Activated CD8-positive, alpha-beta memory T cell treated with anti-CD3 and anti-CD28 coated beads, Interleukin-2, amount 50 U/mL, for 1 hour (primary cell): ENCODE measurements around the gene SEMA5B.

ENCODE experiments used
- DNase-seq: peaks from one replicate; pipeline ENCODE4 v3.0.0-alpha.2; 2020; ENCODE audit errors: extremely low read depth

Gene SEMA5B

DNA sequence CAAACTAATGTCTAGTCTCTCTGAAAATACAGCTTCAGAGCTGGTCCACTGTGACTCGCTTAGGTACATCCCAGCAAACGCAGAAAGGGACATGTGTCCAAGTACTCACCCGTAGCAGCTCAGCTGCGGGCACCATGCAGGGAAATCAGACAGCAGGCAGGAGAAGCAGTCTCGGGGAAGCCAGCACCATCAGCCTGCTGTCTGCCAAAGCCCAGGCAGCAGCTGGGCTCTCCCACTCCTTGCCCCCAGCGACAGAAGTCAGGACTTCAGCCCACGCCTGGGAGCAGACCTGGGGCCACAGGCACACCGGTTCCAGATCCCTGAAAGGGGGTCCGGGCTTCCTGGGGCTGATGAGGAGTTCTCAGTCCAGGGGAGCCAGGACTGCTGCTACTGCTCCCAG is 34.9 kb downstream of the SEMA5B start:
- no peak for DNase-seq

DNA sequence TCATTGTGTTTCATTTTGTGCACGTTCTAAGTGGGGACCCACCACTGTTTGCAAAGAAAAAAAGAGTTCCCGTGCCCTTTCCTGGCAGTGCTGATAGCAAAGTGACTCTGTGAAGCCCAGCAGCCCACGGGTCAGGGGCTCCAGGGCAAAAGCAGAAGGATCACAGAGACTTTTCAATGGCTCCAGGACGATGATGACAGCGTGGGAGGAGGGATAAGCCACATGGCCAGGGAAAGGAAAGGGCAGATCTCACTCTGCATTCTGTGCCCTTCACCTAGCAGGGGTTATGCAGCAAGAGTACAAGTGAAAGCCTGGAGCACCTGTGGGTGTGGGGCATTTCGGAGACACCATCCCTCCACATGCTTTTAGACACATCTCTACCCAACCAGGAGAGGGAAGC is 35.4 kb downstream of the SEMA5B start:
- DNase-seq = no peak

DNA sequence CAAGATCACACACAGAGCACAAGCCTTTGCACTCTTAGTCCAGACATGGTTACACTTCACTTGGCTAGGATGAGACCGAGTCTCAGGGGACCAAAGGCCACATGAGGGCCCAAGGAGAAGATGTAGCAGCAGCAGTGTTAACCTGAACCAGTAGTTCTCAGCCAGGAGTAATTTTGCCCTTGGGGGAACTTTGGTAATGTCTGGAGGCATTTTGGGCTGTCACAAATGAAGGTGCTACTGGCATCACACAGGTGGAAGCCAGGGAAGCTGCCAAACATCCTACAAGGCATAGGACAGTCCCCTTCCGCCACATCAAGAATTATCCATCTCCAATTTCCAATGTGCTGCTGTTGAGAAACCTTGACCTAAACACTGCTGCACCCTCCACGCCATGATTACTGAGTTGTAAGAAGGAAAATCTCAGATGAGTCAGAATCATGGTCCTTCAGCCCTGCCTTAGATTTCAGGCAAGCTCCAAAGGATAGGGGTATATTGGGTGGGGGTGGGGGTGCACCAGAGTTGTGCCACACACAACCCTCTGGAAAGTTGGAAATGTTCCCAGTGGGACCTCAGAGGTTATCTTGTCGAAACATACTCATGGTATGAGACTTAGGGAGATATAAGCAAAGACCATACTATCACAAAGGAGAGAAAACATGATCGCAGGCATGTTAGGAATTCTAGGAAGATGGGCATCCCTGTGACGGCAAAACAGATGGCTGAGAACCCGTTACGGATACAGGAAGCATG is 36.2 kb downstream of the SEMA5B start:
- no peak for DNase-seq

DNA sequence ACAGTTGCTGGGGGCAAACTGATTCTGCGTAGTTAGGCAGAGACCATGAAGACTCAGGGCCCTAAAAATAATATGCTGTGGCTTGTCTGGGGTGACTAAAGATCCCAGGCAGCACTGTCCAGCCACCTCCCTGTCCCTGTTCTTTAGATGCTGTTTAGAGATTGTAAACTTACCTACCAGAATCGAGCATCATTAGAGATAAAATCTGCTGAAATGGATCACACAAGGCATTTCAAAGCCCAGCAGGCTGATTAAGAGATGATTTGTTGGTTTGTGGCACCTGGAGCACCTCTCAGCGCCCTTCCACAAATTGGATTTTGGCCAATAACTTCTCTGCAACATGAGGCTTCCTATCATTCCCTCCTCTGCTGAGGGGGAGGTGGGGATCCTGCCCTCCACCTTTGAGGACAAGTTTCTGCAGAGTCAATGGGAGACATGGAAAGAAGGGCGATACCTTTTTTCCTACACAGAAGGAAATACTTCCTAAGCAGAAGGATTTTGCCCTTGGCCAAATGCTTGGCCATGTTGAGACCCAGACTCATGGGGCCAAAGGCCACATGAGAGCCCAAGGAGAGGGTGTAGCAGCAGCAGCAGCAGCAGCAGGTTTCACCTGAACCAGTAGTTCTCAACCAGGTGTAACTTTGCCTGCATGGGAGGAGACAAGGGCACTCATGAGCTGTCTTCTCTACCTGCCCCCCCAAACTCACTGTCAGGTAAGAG is 37.5 kb downstream of the SEMA5B start:
- no peak for DNase-seq

DNA sequence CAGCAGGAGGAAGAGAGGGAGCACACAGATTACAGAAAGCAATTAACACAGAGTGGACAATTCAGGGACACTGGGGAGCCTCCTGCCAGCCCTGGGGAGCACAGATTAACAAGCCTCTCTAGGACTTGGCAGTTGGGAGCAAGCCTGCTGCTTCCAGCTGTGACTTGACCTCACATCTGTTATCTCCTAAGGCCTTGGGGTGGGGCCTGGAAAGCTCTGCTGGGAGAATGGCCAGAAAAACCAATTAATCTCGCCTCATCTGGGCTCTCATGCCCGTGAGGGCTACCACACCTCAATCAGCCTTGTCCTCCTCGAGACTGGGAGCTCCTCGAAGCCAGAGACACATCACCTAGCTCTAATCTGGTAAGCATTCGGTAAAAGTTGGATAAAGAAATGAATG is 39.1 kb downstream of the SEMA5B start:
- no peak for DNase-seq

DNA sequence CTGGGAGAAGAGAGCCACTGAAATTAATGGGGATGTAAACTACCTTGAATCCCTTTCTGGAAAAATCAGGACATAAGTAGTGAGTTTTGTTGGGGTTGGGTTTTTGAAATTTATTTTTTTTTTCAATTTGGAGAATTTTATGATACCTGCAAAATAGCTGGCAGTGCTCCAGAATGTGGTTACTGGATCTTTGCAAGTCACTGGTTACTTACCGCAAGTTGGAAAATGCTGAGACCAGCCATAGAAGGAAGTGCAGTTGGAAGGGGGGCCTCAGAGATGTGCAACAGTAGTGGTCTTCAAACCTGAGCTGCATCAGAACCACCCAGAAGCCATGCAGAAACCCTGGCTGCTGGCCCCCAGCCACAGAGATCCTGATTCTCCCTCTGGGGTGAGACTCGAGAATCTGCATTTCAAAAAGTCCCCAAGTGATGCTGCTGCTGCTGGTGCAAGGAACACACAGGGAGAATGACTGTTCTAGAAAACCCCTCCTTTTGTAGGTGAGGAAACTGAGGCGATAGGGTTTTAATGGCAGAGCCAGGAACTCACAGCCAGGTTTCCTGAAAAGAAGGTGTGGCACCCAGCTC is 39.7 kb downstream of the SEMA5B start:
- no peak for DNase-seq

DNA sequence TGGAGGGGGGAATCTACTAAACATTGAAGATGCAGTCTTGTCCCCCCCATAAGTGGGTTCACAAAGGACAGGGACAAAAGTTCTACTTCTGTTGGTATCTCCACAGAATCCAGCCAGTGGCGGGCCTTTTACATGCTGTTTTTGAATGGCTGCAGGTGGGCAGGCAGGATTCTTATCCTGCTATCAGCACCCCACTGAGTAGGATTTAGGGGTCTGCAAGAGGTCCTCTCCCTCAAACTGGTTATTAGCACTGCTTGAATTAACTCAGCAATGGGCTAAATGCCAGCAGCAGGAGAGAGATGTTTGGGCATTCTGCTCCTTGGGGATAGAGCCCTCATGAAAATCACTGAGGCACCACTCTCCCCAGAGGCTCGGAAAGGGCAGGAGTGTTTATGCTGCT is 40.3 kb downstream of the SEMA5B start:
- no peak for DNase-seq

DNA sequence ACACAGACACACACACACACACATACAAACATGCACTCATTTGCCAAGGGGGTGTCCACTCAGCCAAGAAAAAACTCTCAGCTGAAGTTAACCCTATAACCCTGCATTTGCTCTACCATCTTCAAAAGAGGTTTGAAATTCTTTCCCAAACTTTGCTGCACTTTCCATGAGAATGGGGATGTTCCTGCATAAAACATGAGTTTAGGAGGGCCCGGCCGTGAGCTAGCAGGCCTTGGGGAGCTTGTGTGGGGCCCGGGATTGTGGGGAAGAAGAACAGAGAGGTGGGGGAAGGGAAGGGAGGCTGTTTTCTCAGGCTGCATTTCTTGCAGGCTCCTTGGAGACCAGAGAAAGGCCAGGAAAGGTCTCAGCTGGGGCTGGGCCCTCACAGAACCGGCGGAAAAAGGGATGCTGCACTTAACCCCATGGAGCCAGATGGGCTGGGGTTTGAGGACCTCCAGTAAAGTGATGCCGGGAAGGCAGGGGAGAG is 40.8 kb downstream of the SEMA5B start:
- no peak for DNase-seq

DNA sequence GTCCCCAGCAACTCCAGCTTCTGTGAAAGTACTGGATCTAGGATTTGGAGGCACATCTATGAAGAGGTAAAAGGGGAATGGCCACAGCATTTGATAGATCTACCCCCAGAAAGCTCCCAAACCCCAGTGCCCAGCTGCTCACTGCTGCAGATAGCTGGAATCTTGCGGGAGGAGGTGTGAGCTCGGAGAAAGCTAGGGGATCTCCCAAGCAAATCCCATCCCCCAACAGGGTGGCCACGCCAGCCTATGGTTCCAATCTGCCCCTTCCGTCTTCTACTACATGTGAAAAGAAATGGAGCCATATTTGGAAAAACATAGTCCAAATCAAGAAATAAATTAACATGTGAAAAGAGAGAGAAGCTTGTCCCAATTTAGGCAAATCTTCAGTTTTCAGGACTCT is 42.0 kb downstream of the SEMA5B start:
- no peak for DNase-seq

DNA sequence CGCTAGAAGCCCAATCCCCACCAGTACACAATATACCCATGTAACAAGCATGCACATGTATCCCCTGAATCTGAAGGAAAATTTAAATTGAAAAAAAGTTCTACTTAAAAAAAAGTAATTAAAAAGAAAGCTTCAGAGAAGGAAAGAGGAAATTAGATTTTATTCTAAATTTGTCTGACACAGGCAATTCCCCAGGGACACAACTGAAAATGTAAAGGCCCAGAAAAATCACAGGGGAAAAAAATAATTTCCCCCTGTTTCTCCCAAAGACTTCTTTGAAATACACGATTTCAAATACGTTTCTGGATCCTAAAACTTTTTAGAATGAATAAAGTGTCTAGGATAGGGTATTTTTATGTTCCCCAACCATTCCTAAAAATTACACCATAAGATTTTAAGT is 42.9 kb downstream of the SEMA5B start:
- no peak for DNase-seq

DNA sequence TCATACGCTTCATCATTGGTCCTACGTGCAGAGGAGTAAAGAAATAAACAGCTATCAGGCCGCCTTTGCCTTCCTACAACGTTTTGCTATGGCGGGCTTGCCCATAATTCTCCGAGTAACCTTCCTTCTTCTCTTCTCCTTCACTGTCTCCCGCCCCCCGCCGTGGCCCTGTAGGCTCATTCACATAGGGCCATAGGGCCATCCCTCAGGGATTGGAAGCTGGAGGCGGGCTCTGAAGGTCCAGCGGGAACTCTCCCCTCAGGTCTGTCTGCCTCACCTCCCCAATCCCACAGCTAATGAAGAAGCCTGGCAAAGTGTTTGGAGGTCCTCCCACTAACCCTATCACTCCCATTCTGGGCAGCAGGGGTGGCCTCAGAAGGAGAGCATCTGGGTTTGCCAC is 43.6 kb downstream of the SEMA5B start:
- DNase-seq = no peak

DNA sequence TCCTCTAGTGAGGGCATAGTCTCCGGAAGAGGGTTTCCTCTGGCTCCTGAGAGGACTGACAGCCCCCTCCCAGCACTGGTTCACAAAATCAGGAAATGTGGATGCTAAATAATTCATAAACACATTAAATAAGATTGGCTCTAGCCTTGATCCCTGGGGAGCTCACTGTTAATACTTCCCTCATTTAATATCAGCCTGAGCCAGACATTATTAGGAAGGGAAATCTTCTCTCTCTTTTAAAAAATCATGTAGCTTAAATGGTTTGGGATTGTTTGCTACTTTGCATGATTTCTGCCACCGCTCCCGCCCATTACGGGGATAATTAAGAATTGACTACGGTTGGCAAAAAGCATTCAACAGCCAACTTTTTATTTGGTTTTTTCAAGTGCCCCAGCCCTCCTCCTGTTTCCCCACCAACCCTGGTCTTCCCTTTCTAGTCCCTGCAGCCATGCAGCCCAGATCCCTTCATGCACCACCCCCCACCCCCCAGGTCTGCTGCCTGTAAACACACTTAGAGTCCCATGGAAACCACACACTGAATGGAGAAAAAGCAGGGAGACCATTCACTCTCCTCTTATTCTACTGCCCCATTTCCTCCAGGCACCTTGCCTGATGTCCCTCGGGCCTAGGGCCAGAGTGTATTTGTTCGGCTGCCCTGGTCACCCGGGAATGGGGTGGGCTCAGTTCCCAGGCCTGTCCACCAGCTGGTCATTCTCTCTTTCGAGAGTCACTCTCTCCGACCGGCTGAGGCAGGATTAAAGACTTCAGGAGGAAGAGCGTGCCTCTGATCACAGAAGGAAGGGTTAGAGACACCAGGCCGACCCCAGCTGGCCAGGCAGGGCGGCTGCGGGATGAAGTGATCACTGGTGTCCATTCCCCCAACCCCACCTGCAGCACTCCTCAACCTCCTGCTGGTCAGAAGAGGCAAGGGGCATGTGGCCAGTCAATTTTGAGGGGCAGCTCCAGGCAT is 45.1 kb downstream of the SEMA5B start:
- no peak for DNase-seq

DNA sequence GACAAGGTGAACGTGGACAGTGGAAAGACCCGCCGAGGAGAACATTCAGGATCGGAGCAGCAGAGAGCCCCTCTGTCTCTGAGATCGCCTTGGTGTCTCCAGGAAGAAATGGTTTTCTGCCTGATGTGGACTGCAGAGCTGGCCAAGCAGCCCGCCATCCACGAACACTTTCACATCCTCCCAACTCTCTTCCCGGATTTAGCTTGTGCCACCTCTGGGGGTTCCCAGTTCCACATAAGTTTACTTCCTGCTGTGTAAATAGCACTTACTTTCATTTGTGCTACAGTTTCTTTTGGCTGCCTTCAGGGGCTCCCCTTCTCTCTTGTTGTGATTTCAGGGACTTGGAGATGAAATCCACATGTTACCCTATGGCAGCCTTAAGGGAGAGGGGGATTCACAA is 48.4 kb downstream of the SEMA5B start:
- no peak for DNase-seq

DNA sequence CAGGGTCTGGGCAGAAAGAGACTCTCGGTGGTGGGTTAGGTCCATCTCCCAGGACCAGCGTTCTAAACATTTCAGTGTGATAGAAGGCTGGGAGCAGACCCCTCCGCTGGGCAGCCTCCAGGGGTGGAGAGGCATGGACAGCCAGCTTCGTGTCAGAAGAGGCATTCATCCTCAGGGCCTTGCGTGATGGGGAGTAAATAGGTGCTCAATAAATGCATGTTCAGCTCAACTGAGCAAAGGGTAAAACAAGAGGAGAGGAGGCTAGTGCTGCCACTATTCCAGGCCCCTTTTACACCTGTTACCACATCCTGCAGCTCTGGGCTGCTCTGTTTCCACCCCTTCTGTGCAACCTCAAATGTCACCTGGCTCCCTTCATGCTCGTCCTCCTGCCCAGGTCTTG is 49.0 kb downstream of the SEMA5B start:
- DNase-seq = no peak

DNA sequence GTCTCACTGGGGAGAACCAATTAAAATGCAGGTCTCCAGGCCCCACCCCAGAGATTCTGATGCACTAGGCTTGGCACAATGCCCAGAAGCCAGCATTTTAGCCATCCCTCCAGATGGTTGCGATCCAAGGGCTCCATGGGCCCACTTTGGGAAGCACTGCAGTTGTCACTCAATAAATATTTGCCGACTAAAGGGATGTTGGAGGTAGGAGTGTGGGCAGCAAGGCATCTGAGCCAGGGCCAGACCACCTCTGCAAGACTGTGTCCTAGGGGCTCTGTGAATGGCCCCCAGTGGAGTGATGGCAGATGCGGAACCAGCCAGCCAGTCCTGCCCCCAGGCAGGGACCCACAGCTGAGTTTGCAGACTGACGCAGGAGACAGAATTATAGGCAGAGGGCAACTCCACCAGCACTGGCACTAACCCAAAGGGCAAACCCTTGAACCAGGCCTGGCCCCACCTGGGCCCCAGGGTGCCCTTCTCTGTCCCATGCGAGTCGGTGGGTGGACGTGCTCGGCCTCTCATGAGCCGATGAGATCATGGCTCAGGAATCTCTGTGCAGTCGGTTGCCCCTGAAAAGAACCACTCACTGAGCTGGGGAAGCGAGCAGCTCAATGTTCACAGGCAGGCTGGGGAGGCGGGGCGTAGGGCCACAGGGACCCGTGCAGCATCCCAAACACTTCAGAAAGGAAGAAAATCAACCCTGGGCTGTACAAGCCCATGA is 49.7 kb downstream of the SEMA5B start:
- no peak for DNase-seq

DNA sequence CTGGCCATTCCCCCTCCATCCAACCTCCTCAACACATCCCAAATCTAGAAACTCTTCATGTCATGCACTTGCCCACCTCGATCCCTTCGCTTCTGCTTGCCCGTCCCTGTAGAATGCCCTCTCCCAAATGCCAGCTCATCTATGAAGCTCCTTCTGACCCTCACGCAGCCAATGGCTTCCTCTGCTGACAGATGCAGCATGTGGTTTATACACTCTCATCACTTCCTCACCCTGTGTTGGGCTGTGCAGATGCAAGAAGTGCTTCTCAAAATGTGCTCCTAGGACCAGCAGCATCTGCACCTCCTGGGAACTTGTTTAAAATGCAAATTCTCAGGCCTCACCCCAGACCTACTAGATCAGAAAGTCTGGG is 51.7 kb downstream of the SEMA5B start:
- DNase-seq = no peak

DNA sequence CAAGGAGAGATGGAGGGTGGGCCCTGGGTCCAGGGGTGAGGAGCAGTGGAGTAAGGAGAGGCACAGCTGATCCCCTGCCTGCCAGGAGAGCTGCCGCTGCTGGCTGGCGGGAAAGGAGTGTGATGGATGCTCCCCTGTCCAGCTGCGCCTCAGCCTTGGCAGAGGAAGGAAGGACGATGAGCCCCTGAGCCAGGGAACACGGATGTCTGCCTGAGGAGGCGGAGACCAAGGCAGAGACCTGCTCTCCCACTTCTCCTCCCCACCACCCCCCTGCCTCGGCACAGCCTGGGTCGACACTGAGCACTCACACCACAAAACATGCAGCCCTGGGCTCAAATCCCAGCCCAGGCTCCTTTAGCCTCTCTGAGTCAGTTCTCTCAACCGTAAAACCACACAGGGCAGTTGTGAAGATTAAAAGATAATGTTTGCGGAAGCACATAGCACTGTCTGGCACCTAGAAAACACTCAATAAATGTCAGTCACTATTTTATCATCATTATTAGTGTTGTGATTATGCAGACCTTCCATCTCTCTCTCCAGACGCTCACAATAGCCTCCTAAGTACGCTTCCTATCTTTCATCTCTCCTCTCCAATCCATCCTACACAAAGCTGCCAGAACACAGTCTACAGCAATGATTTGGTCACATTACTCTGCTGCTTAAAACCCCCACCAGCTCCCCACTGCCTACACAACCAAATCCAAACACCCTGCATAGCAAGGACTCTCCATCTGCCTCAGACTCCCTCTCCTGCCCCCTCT is 52.2 kb downstream of the SEMA5B start:
- DNase-seq = no peak

DNA sequence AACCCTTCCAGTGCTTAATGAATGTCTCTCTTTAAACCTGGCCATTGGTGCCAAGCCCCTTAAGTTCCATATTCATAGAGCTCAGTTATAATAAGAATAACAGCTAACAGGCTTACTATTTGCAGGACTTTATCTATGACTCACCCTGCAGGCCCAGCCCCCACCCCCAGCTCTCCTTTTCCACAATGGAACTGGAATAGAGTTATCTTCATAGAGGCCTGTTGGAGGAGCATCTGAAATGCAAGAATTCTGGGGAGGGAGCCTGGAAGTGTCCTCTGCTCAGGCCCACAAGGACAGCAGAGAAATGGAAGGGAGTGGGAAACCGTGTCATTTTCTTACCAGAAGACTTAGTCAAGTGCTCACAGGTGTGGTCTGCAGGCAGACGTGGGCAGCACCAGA is 52.8 kb downstream of the SEMA5B start:
- no peak for DNase-seq

DNA sequence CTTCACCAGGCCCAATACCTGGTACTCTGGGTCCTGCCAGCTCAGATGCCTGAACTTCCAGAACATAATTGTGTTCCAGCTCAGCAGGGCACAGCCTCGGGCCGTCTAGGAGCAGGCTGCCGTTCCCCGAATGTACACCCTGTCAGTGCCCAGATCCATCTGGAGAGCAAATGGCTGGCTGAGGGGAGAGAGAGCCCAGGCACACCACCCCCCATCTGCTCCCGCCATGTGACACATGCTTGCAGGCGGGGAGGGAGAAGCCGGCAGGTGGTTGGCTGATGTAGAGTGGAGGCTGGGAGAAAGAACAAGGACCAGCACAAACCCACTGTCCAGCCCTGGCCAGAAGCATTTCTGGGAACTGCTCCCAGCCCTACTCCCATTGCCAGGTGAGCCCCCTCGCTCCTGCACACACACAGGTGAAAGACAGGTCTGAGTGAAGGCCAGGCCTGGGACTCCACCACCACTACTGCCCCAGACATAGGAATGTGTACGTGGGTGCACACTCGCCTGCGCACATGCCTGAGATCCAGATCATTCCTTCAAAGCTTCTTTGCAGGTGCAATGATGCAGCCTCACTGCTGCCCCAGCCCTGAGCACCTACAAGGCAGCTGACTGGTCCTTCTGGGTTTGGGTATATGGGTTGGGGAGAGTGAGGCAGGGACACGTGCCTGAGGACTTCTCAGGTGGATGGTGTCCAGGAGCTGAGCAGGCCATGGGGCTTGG is 53.5 kb downstream of the SEMA5B start:
- DNase-seq = no peak

DNA sequence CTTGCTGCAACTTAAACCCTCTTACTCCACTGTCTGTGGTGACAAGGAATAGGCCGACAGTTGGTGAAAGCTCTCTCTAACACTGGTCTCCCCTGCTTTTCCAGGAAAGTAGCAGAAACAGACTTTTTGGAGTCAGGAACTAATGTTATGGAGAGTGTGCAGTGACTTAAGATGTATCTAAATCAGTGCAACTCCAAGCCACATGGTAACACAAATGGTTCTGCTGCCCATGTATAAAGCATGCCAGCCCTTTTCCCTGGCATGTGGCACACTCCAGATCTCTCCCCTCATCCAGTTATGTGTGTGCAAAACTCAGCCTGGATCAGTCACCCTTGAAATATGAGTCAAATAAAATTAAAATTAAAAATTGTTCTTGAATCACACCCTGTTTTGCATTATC is 55.4 kb downstream of the SEMA5B start:
- no peak for DNase-seq
